ENCODE data around the gene DPPA2. TPM values are rescaled to one million over a fixed set of nuclear protein-coding genes. Genes with fewer than 3 reads are reported as not detected.
A peak's percentile ranks its signal among the peaks of the same experiment; 100 is the strongest.

Gene DPPA2
- total RNA-seq, 1 experiment from 2014 or later = not detected

GRCh38 chr3:109334572-109334971 is 18.3 kb upstream of the DPPA2 start:
- no peaks in the 10 kb centered on the region for H3K27me3 ChIP-seq
- DNase-seq = no peak

GRCh38 chr3:109331692-109332091 is 15.4 kb upstream of the DPPA2 start:
- no peaks in the 10 kb centered on the region for H3K27me3 ChIP-seq
- H3K9me3 ChIP-seq = no peaks in the 10 kb centered on the region
- no peaks in the 10 kb centered on the region for H3K36me3 ChIP-seq
- no peak for DNase-seq
- no peak overlapping the region for H3K4me3 ChIP-seq

More at GRCh38 chr3:109334572-109334971, 18.3 kb upstream of the DPPA2 start:
- Histone ChIP-seq H3K36me3 (no peaks in the 10 kb centered on the region), H3K9me3 (no peaks in the 10 kb centered on the region), H3K4me3 (no peak overlapping the region)

- Histone ChIP-seq H3K9me3 (no peaks in the 10 kb centered on the region), H3K4me3 (no peak overlapping the region), H3K36me3 (no peaks in the 10 kb centered on the region), H3K27me3 (no peaks in the 10 kb centered on the region)
- DNase-seq = no peak
Measured at GRCh38 chr3:109330405-109330804, 14.1 kb upstream of the DPPA2 start.

GRCh38 chr3:109328202-109328601 is 11.9 kb upstream of the DPPA2 start:
- DNase-seq = no peak
- no peaks in the 10 kb centered on the region for H3K9me3 ChIP-seq
- no peaks in the 10 kb centered on the region for H3K36me3 ChIP-seq
- no peak overlapping the region for H3K4me3 ChIP-seq
- no peaks in the 10 kb centered on the region for H3K27me3 ChIP-seq

GRCh38 chr3:109325657-109326056 is 9.3 kb upstream of the DPPA2 start:
- Histone ChIP-seq H3K36me3 (no peaks in the 10 kb centered on the region), H3K4me3 (no peak overlapping the region), H3K27me3 (no peaks in the 10 kb centered on the region), H3K9me3 (no peaks in the 10 kb centered on the region)
- no peak for DNase-seq

- no peaks in the 10 kb centered on the region for H3K9me3 ChIP-seq
- no peak overlapping the region for H3K4me3 ChIP-seq
- H3K27me3 ChIP-seq = no peaks in the 10 kb centered on the region
- no peaks in the 10 kb centered on the region for H3K36me3 ChIP-seq
- no peak for DNase-seq
Measured at GRCh38 chr3:109325109-109325508, 8.8 kb upstream of the DPPA2 start.

- no peaks in the 10 kb centered on the region for H3K27me3 ChIP-seq
- no peak overlapping the region for H3K4me3 ChIP-seq
- no peaks in the 10 kb centered on the region for H3K9me3 ChIP-seq
- no peak for DNase-seq
- H3K36me3 ChIP-seq = no peaks in the 10 kb centered on the region
Measured at GRCh38 chr3:109313061-109313460, 3.3 kb downstream of the DPPA2 start.

GRCh38 chr3:109297496-109297895 is 18.8 kb downstream of the DPPA2 start:
- Histone ChIP-seq H3K9me3 (no peaks in the 10 kb centered on the region), H3K36me3 (no peaks in the 10 kb centered on the region), H3K4me3 (no peak overlapping the region), H3K27me3 (no peaks in the 10 kb centered on the region)
- DNase-seq = no peak

GRCh38 chr3:109284071-109284470 is 32.2 kb downstream of the DPPA2 start:
- H3K9me3 ChIP-seq = no peaks in the 10 kb centered on the region
- no peak for DNase-seq
- H3K4me3 ChIP-seq = no peak overlapping the region
- no peaks in the 10 kb centered on the region for H3K27me3 ChIP-seq
- H3K36me3 ChIP-seq = no peaks in the 10 kb centered on the region

- Histone ChIP-seq H3K27me3 (no peaks in the 10 kb centered on the region), H3K4me3 (no peak overlapping the region), H3K36me3 (no peaks in the 10 kb centered on the region), H3K9me3 (no peaks in the 10 kb centered on the region)
- no peak for DNase-seq
Measured at GRCh38 chr3:109278546-109278945, 37.8 kb downstream of the DPPA2 start.

GRCh38 chr3:109278141-109278540 is 38.2 kb downstream of the DPPA2 start:
- no peak for DNase-seq
- H3K4me3 ChIP-seq = no peak overlapping the region

GRCh38 chr3:109275702-109276293 is 40.5 kb downstream of the DPPA2 start:
- Histone ChIP-seq H3K27me3 (no peaks in the 10 kb centered on the region), H3K36me3 (no peaks in the 10 kb centered on the region), H3K4me3 (no peak overlapping the region), H3K9me3 (no peaks in the 10 kb centered on the region)
- DNase-seq = peak; percentile 29

More at GRCh38 chr3:109278141-109278540, 38.2 kb downstream of the DPPA2 start:
- H3K9me3 ChIP-seq = no peaks in the 10 kb centered on the region
- no peaks in the 10 kb centered on the region for H3K27me3 ChIP-seq
- no peaks in the 10 kb centered on the region for H3K36me3 ChIP-seq

- no peaks in the 10 kb centered on the region for H3K27me3 ChIP-seq
- no peak for DNase-seq
- H3K36me3 ChIP-seq = no peaks in the 10 kb centered on the region
- no peaks in the 10 kb centered on the region for H3K9me3 ChIP-seq
- no peak overlapping the region for H3K4me3 ChIP-seq
Measured at GRCh38 chr3:109270779-109271178, 45.5 kb downstream of the DPPA2 start.

- no peaks in the 10 kb centered on the region for H3K27me3 ChIP-seq
- no peak for DNase-seq
- H3K4me3 ChIP-seq = no peak overlapping the region
- H3K9me3 ChIP-seq = no peaks in the 10 kb centered on the region
- no peaks in the 10 kb centered on the region for H3K36me3 ChIP-seq
Measured at GRCh38 chr3:109269577-109270275, 46.6 kb downstream of the DPPA2 start.

GRCh38 chr3:109268181-109268580 is 48.1 kb downstream of the DPPA2 start:
- no peaks in the 10 kb centered on the region for H3K27me3 ChIP-seq
- H3K4me3 ChIP-seq = no peak overlapping the region
- H3K36me3 ChIP-seq = no peaks in the 10 kb centered on the region
- DNase-seq = peak; percentile 23
- H3K9me3 ChIP-seq = no peaks in the 10 kb centered on the region

- DNase-seq = no peak
- H3K27me3 ChIP-seq = no peaks in the 10 kb centered on the region
Measured at GRCh38 chr3:109265295-109265694, 51.0 kb downstream of the DPPA2 start.

GRCh38 chr3:109257269-109257668 is 59.0 kb downstream of the DPPA2 start:
- Histone ChIP-seq H3K9me3 (no peaks in the 10 kb centered on the region), H3K4me3 (no peak overlapping the region), H3K36me3 (no peaks in the 10 kb centered on the region), H3K27me3 (no peaks in the 10 kb centered on the region)
- no peak for DNase-seq

More at GRCh38 chr3:109265295-109265694, 51.0 kb downstream of the DPPA2 start:
- Histone ChIP-seq H3K36me3 (no peaks in the 10 kb centered on the region), H3K4me3 (no peak overlapping the region), H3K9me3 (no peaks in the 10 kb centered on the region)

GRCh38 chr3:109254770-109255169 is 61.5 kb downstream of the DPPA2 start:
- Histone ChIP-seq H3K9me3 (no peaks in the 10 kb centered on the region), H3K27me3 (no peaks in the 10 kb centered on the region), H3K4me3 (no peak overlapping the region), H3K36me3 (no peaks in the 10 kb centered on the region)
- no peak for DNase-seq

All from MG63 (cell line).